Smooth muscle cell (in vitro differentiated cells): ENCODE data around the gene IGDCC3. TPM values are rescaled to one million over a fixed set of nuclear protein-coding genes. Genes with fewer than 3 reads are reported as not detected.

Experiments used
- DNase-seq: peaks from one replicate; lab custom pipeline; 2025; ENCODE audit not compliant: unreplicated experiment; lab: John Stamatoyannopoulos, UW
- H2AFZ ChIP-seq: fragments of 200-600 bp; sonication (generic); 2 replicates; pipeline ENCODE4 v1.6.0; 2016; ENCODE audit warnings: antibody characterized with exemption, low read depth, mild to moderate bottlenecking
- H3F3A ChIP-seq: fragments of 200-600 bp; sonication (generic); 2 replicates; pipeline ENCODE4 v1.6.0; 2017; ENCODE audit warnings: antibody characterized with exemption, low read depth
- H3K27ac ChIP-seq: fragments of 200-600 bp; sonication (generic); 2 replicates; pipeline ENCODE4 v1.5.1; 2016; ENCODE audit warnings: low read depth, mild to moderate bottlenecking
- H3K27me3 ChIP-seq: fragments of 200-600 bp; sonication (generic); 2 replicates; pipeline ENCODE4 v1.6.1; 2016; ENCODE audit warnings: low read depth, mild to moderate bottlenecking
- H3K36me3 ChIP-seq: fragments of 200-600 bp; sonication (generic); 2 replicates; pipeline ENCODE4 v1.5.1; 2016; ENCODE audit warnings: low read depth
- H3K4me1 ChIP-seq: fragments of 200-600 bp; sonication (generic); 2 replicates; pipeline ENCODE4 v1.5.1; 2016; ENCODE audit warnings: low read depth
- H3K4me2 ChIP-seq: fragments of 200-600 bp; sonication (generic); 2 replicates; pipeline ENCODE4 v1.6.0; 2016; ENCODE audit warnings: mild to moderate bottlenecking
- H3K4me3 ChIP-seq: fragments of 200-600 bp; sonication (generic); 2 replicates; pipeline ENCODE4 v1.5.1; 2016; ENCODE audit warnings: mild to moderate bottlenecking
- H3K79me2 ChIP-seq: fragments of 200-600 bp; sonication (generic); 2 replicates; pipeline ENCODE4 v1.6.0; 2016; ENCODE audit warnings: low read depth, mild to moderate bottlenecking
- H3K9ac ChIP-seq: fragments of 200-600 bp; sonication (generic); 2 replicates; pipeline ENCODE4 v1.6.0; 2016; ENCODE audit warnings: low read depth
- H3K9me3 ChIP-seq: fragments of 200-600 bp; sonication (generic); replicated peaks from 2 replicates; pipeline ENCODE4 v1.5.1; 2016; ENCODE audit warnings: low read depth
- H4K20me1 ChIP-seq: fragments of 200-600 bp; sonication (generic); 2 replicates; pipeline ENCODE4 v1.6.0; 2016; ENCODE audit warnings: low read depth
- WGBS: methylation state at CpG from one replicate; pipeline ENCODE4 v1.1.7; 2016; ENCODE audit warnings: low lambda C conversion rate; 5-methylcytosine and 5-hydroxymethylcytosine counted together
- polyA plus RNA-seq: library from polyadenylated mRNA; unstranded; fragments of >200 nt; fragmentation: Nextera tagmentation; extraction: Ambion mirVana; gene quantifications from 2 replicates; pipeline ENCODE4 v1.2.1, GENCODE V29; 2016
- total RNA-seq: library from RNA; depleted of rRNA; stranded (reverse); fragments of >200 nt; gene quantifications from 2 replicates; pipeline ENCODE4 v1.2.3, GENCODE V29; 2014
- TF ChIP-seq, protein P1 (sequence below): fragments of 200-600 bp; sonication (generic); IDR thresholded peaks from 2 replicates; pipeline ENCODE4 v1.5.1; 2017; ENCODE audit warnings: borderline replicate concordance, mild to moderate bottlenecking, antibody characterized with exemption; ENCODE audit not compliant: insufficient read depth, poor library complexity, severe bottlenecking

The IGDCC3 gene
- total and polyA plus RNA-seq, 2 experiments from 2014 or later, result 3.2 to 5.9 TPM

DNA sequence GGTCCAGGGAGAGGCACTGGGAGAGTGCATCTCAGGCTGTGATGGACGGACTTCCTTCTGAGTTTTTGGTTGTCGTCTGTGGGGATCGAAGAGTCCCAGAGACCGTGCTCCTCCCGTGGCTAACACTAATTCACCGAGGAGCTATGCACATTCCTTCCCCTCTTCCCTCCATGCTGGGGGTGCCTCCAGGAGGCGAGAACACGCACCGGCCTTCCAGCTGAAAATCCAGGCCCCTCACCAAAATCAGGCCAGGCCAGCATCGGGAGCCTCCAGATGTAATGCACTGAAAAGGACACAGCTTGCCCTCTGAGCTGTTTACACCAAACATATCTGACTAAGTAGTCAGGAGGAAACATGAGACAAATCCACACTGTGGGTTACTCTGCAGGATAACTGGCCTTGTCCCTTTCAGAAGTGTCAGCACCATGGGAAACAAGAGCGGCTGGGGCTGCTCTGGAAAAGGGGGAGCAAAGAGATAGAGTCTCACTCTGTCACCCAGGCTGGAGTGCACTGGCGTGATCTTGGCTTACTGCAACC is 67.9 kb downstream of the IGDCC3 start:
- Histone ChIP-seq H3K4me2 (peak overlapping the region; percentile 13), H2AFZ (no peak overlapping the region), H3K4me1 (peaks cover 6% of the 10 kb centered on the region), H3K36me3 (no peaks in the 10 kb centered on the region), H4K20me1 (no peaks in the 10 kb centered on the region), H3K4me3 (no peak overlapping the region), H3K27ac (no peak overlapping the region), H3K79me2 (no peaks in the 10 kb centered on the region), H3F3A (peaks cover 17% of the 10 kb centered on the region), H3K27me3 (no peaks in the 10 kb centered on the region), H3K9ac (no peak overlapping the region), H3K9me3 (no peaks in the 10 kb centered on the region)
- WGBS, result 52% methylated on average over 10 of the region's 12 CpGs
- DNase-seq, result no peak
- TF ChIP-seq, protein P1, sequence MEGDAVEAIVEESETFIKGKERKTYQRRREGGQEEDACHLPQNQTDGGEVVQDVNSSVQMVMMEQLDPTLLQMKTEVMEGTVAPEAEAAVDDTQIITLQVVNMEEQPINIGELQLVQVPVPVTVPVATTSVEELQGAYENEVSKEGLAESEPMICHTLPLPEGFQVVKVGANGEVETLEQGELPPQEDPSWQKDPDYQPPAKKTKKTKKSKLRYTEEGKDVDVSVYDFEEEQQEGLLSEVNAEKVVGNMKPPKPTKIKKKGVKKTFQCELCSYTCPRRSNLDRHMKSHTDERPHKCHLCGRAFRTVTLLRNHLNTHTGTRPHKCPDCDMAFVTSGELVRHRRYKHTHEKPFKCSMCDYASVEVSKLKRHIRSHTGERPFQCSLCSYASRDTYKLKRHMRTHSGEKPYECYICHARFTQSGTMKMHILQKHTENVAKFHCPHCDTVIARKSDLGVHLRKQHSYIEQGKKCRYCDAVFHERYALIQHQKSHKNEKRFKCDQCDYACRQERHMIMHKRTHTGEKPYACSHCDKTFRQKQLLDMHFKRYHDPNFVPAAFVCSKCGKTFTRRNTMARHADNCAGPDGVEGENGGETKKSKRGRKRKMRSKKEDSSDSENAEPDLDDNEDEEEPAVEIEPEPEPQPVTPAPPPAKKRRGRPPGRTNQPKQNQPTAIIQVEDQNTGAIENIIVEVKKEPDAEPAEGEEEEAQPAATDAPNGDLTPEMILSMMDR, result no peak

DNA sequence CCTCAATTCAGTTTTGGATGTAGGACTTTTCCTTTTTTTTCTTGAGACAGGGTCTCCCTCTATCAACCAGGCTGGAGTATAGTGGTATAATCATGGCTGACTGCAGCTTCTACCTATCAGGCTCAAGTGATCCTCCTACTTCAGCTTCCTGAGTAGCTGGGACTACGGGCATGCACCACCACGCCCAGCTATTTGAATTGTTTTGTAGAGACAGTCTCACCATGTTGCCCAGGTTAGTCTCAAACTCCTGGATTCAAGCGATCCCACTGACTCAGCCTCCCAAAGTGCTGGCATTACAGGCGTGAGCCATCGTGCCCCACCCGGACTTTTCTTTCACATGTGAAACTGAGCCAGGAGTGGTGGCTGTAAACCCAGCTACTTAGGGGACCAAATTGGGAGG is 69.8 kb downstream of the IGDCC3 start:
- Histone ChIP-seq H2AFZ (no peak overlapping the region), H3K79me2 (no peaks in the 10 kb centered on the region), H3K4me3 (no peak overlapping the region), H3K4me2 (no peak overlapping the region), H3K36me3 (no peaks in the 10 kb centered on the region), H3K9me3 (no peaks in the 10 kb centered on the region), H3K27ac (no peak overlapping the region), H3K27me3 (no peaks in the 10 kb centered on the region), H3K9ac (no peak overlapping the region), H3F3A (peaks cover 31% of the 10 kb centered on the region), H3K4me1 (peaks cover 15% of the 10 kb centered on the region), H4K20me1 (no peaks in the 10 kb centered on the region)
- WGBS, result 93% methylated on average over 6 of the region's 6 CpGs
- TF ChIP-seq, protein P1, result no peak
- DNase-seq, result no peak

DNA sequence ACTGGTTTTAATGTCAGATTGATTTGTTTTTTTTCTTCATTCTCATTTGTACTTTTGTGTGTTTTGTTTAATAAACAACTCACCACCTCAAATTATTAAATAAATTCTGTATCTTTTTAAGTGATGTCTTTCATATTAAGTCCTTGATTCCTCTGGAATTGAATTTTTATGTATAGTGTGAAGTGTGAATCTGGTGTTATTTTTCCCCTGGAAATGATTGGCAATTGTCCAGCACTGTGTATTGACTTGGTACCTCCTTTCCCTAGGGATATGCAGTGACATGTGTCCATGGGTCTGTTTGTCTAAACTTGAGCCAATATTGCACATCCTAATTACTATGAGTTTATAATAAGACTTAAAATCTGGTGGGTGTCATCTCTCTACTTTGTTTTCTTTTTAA is 71.3 kb downstream of the IGDCC3 start:
- Histone ChIP-seq H3F3A (peaks cover 36% of the 10 kb centered on the region), H3K27ac (no peak overlapping the region), H3K4me2 (no peak overlapping the region), H3K9ac (no peak overlapping the region), H3K4me3 (no peak overlapping the region), H3K9me3 (no peaks in the 10 kb centered on the region), H3K4me1 (peaks cover 15% of the 10 kb centered on the region), H3K27me3 (no peaks in the 10 kb centered on the region), H3K36me3 (no peaks in the 10 kb centered on the region), H3K79me2 (no peaks in the 10 kb centered on the region), H4K20me1 (no peaks in the 10 kb centered on the region), H2AFZ (no peak overlapping the region)
- DNase-seq, result no peak
- TF ChIP-seq, protein P1, result no peak

GRCh38 chr15:65305776-65306175 is 72.0 kb downstream of the IGDCC3 start:
- H3K9ac ChIP-seq, result no peak overlapping the region
- no peak overlapping the region for H2AFZ ChIP-seq
- no peaks in the 10 kb centered on the region for H3K79me2 ChIP-seq
- peaks cover 34% of the 10 kb centered on the region for H3F3A ChIP-seq
- H3K4me2 ChIP-seq, result no peak overlapping the region
- 93% methylated on average over 3 of the region's 3 CpGs for WGBS
- H3K9me3 ChIP-seq, result no peaks in the 10 kb centered on the region
- no peaks in the 10 kb centered on the region for H3K36me3 ChIP-seq
- H3K27ac ChIP-seq, result no peak overlapping the region
- H3K27me3 ChIP-seq, result no peaks in the 10 kb centered on the region
- TF ChIP-seq, protein P1, result no peak
- DNase-seq, result no peak
- no peak overlapping the region for H3K4me3 ChIP-seq
- H3K4me1 ChIP-seq, result peaks cover 15% of the 10 kb centered on the region
- H4K20me1 ChIP-seq, result no peaks in the 10 kb centered on the region
